ENCODE results near the gene PGM1. TPM values are rescaled to one million over a fixed set of nuclear protein-coding genes. Genes with fewer than 3 reads are reported as not detected.

Gene PGM1
- polyA plus RNA-seq, 1 donor: 31.3 TPM

DNA sequence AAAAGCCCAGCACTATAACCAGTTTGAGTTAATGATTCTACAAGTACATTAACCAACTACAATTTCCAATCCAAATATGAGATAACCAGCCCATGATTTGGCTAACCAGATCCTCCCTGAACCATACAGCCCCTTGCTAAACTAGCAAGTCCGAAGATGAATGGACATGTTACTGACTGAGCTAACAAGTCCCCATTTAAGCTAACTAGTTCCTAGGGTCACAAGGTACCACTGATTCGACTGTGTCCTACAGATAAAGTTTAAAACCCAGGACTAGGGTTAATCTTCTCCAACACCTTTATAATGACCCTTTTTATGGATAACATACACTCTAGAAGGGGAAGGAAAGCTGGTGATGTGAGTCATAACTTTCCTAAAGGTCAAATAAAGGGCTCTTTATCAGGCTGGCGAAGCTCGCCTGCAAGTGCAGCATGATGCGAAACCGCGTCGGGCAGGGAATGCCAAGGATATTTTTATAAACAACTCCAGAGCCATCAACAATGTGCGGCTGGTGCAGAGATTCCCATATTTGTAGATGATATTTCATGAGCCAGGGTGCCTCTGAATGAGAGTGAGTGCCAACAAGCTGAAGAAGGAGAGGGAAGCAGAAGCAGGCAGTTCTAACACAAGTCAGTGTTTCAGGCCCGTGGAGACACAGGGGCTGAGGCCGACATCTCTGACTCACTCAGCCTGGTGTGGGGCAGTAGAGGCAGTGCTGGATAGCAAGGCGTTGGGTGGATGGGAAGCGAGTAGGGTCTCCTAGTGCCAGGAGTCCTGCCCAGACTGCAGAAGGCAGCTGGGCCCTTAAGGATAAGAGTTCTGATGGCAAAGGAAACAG is 105.0 kb downstream of the PGM1 start:
- no peak for DNase-seq

DNA sequence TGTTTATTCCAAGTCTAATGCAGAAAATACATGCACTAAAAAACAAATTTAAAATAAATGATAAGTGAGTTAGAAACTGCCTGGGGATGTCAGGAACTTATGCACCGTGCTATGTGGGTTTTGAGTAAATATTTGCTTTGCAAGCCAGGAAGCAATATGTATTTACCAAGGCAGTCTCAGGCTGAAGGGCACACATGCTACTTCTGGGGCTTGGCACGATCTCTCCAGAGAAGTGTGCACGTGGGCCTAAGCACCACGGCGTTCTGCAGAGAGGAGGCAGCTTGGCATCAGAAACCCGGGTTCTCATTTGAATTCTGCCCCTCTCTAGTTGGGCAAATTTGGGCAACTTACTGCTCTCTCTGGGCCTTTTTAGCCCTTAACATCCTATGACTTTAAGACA is 108.0 kb downstream of the PGM1 start:
- no peak for DNase-seq

DNA sequence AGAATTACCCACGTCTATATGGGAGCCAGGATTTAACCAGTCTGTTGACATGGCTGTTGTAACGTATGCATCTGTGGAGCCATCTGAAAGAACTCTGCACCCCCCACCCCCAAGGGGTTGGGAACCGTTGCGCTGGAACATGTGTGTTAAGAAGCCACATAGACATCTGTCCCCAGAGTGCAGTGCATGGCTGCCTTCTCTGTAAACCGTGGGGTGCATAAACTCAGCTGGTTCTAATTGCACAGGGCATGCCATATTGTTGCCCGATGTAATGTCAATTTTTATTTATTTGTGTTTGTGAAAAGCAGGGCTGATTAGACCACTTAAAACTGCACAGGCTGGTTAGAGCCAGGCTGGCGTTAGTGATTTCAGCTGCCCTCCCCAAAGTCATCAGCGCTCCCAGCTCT is 110.5 kb downstream of the PGM1 start:
- no peak for DNase-seq

DNA sequence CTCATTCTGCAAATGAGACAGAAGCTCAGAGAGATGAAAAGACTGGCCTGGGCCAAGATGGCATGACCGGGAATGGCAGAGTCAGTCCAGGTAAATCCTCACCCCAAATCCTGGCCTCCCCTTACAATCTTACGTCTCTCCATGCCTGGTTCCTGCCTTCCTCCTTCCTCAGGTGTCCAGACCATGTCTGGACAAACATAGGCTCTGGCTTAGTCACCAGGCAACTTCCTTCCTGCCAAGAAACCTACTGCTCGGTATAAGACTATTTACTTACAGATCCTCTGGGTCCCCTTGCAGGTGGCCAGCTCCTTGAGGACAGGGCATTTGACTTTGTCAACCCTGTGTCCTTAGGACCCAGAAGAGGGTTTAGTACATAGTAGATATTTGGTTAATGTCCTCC is 111.2 kb downstream of the PGM1 start:
- DNase-seq: no peak

DNA sequence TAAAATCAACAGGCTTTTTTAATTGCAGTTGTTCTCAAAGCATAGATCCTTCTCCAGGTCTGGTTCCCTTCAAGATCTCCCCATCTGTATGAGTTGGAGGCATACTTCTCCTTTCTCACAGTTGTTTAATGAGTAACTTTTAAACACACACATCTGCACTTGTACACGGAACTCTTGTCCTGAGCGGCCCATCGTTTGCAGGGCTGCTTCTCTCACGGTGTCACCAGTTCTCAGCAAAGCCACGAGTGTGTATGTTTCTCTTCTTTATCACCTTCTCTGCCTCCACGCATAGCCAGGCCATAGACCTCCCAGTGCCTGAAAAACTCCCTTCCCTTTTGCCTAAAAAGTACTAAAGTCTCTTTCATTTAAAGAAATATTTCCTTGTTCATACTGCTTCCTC is 111.9 kb downstream of the PGM1 start:
- DNase-seq: no peak

DNA sequence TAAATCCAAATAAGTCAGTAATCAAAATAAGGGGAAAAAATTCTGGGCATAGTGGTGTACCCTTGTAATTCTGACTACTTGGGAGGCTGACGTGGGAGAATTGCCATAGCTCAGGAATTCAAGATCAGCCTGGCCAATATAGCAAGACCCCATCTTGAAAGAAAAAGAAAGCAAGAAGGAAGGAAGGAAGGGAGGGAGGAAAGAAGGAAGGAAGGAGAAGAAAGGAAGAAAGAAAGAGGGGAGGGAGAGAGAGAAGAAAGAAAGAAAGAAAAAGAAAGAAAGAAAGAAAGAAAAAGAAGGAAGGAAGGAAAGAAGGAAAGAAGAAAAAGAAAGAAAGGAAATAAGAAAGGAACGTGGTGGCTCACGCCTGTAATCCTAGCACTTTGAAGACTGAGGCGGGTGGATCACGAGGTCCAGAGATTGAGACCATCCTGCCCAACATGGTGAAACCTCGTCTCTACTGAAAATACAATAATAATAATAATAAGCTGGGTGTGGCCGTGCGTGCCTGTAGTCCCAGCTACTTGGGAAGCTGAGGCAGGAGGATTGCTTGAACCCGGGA is 116.1 kb downstream of the PGM1 start:
- no peak for DNase-seq

Other genes starting within 250 kb of the PGM1 start
- 33.0 TPM for gene ALG6, start 225.8 kb upstream of the PGM1 start, polyA plus RNA-seq (ENCODE audit: insufficient read length)
- 84.2 TPM for gene ITGB3BP, start 70.2 kb upstream of the PGM1 start, polyA plus RNA-seq (ENCODE audit: insufficient read length)
- 27.5 TPM for gene EFCAB7, start 69.9 kb upstream of the PGM1 start, polyA plus RNA-seq (ENCODE audit: insufficient read length)
- 36.8 TPM for gene ROR1, start 180.6 kb downstream of the PGM1 start, polyA plus RNA-seq (ENCODE audit: insufficient read length)